NCI-H1105 (cell line): ENCODE results near the gene ZNF561.

Source experiments
- DNase-seq: peaks from one replicate; lab custom pipeline; 2025; lab: John Stamatoyannopoulos, UW

ZNF561 gene

GRCh38 chr19:9580728-9581127 is 40.3 kb downstream of the ZNF561 start:
- DNase-seq = no peak

DNA sequence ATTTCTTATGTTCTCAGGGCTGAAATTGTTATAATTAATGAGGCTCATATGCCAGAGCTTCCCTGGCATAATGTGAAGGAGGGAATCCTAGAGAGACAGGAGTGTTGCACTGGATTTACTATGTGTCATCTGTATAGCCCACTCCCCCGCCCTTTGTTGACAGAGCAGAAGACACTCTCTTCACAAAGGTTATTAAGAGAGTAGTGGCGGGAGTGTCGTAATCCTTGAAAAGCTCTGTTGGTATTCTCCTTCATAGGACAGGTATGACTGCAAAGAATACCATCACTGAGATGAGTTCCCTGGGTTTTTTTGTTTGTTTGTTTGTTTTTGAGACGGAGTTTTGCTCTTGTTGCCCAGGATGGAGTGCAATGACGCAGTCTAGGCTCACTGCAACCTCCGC is 50.8 kb downstream of the ZNF561 start:
- DNase-seq = no peak

- no peak for DNase-seq
Observed at GRCh38 chr19:9566729-9567128, 54.3 kb downstream of the ZNF561 start.

DNA sequence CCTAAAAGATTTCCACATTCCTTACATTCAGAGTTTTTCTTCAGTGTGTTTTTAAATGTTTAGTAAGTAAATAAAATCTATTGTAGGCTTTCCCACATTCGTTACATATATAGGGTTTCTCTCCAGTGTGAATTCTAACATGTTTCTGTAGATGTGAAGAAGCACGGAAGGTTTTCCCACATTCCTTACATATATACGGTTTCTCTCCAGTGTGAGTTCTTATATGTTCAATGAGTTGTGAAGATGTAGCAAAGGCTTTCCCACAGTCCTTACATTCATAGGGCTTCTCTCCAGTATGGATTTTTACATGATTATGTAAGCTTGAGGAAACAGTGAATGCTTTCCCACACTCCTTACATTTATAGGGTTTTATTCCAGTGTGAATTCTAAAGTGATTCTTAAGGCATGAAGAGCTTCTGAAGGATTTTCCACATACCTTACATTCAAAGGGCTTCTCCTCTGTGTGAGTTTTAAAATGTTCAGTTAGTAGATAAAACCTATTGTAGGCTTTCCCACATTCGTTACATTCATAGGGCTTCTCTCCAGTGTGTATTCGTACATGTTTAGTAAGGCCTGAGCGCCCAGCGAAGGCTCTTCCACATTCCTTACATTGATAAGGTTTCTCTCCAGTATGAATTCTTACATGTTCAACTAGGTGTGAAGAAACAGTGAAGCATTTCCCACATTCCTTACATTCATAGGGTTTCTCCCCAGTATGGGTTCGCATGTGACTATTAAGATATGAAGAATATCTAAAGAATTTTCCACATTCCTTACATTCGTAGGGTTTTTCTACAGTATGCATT is 54.9 kb downstream of the ZNF561 start:
- DNase-seq = no peak
